H1 (cell line): ENCODE data around the gene WDR27. TPM values are rescaled to one million over a fixed set of nuclear protein-coding genes. Genes with fewer than 3 reads are reported as not detected.

Source experiments
- polyA plus RNA-seq, 7 experiments: library from polyadenylated mRNA; depleted of rRNA in 3 of 7; stranded (reverse) in 5 of 7; unstranded in 2 of 7; fragments of >200 nt in 5 of 7; fragments of 200-250 nt in 2 of 7; gene quantifications; 1 replicate in 5 of 7; 2 replicates in 1 of 7; 4 replicates in 1 of 7; pipeline versions ENCODE4 v1.2.1 to v1.2.3, GENCODE V29; 2011 to 2013; ENCODE audit warnings: missing spikeins in 2 of 7, mixed read lengths in 2 of 7
- total RNA-seq: library from RNA; stranded (reverse); fragmentation: NEBNext Ultra II Directional; extraction: Animal tissue kit (Norgen Biotek cat#: 25700); gene quantifications from 2 replicates; pipeline ENCODE4 v1.2.1, GENCODE V29; 2021

The WDR27 gene
- total and polyA plus RNA-seq, 2 of the 8 experiments (the other 6 are each of a cell fraction or from before 2014, with no cell fraction given), result 53.6 to 68.6 TPM

Other genes starting within 250 kb of the WDR27 start
- 29.1 and 30.6 TPM in 2 replicates for gene C6orf120, start 97 bp upstream of the WDR27 start, total RNA-seq
- gene C6orf120, start 97 bp upstream of the WDR27 start, polyA plus RNA-seq (2011; rRNA removed), result 16.2 and 21.2 TPM in 2 replicates
- 50.0 and 51.1 TPM in 2 replicates for gene PHF10, start 22.5 kb upstream of the WDR27 start, total RNA-seq
- gene PHF10, start 22.5 kb upstream of the WDR27 start, polyA plus RNA-seq (2011; rRNA removed), result 8.9 and 15.6 TPM in 2 replicates
- 1.6 and 1.8 TPM in 2 replicates for gene DYNLT2, start 49.5 kb upstream of the WDR27 start, total RNA-seq
- gene DYNLT2, start 49.5 kb upstream of the WDR27 start, polyA plus RNA-seq (2011; rRNA removed), result 0.48 and 0.74 TPM in 2 replicates
- 11.2 and 12.2 TPM in 2 replicates for gene ERMARD, start 49.6 kb upstream of the WDR27 start, total RNA-seq
- gene ERMARD, start 49.6 kb upstream of the WDR27 start, polyA plus RNA-seq (2011; rRNA removed), result 25.6 and 27.3 TPM in 2 replicates